Measurements from ENCODE around the gene ERC1.

ERC1 gene

DNA sequence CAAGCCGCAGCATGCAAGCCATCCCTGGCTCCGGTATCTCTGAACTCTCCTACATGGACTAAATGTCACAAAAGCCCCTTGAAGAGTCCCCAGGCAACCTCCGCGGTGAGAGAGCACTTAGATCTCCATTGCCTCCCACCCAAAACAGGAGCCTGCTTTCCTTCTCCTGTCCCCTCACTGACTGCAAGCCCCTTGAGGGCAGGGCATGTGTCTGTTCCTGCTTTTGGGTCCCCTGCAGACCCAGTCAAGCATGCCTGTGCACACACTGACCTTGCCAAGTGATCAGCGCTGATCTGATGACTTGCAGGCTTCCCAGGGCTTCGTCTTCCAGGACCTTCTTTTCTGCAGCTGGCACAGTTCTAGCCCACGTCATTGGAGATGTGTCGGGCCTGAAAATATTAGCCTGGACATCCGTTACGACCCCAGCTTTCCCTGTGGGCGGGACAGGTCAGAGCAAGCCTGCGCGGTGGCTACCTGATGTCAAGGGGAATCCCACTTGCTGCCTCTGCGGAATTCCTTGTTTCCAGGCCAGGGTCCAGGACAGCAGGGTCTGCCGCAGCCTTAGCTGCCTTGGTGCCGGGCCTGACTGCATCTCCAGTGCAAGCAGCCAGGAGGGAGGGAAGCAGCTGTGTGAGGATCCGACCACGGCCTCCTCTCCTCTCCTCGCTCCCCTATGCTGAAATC, 510.8 kb downstream of the ERC1 start:
- no peak for DNase-seq

GRCh38 chr12:1502379-1502720, 511.3 kb downstream of the ERC1 start:
- DNase-seq: peak; percentile 85

- no peak for DNase-seq
These were observed 511.8 kb downstream of the ERC1 start for GRCh38 chr12:1502831-1503230.

DNA sequence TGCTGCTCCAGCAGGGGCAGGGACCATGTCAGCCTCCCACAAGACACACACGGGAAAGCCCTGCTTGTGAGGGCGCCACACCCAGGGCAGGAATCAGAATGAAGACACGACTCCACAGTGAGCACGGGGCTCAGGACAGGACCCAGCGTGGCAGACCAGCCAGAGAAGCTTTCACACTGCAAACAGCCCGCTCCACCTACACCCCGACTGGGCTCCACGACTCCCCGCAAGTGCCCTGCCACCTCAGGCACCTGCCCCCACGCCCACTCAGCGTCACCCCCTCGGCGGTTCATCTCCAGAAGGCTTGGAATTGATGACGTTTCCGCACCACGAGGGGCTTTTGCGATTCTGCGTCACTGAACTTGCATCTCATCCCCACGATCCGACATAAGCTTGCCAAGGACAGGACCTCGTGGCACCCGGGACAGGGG, 512.3 kb downstream of the ERC1 start:
- DNase-seq: no peak

DNA sequence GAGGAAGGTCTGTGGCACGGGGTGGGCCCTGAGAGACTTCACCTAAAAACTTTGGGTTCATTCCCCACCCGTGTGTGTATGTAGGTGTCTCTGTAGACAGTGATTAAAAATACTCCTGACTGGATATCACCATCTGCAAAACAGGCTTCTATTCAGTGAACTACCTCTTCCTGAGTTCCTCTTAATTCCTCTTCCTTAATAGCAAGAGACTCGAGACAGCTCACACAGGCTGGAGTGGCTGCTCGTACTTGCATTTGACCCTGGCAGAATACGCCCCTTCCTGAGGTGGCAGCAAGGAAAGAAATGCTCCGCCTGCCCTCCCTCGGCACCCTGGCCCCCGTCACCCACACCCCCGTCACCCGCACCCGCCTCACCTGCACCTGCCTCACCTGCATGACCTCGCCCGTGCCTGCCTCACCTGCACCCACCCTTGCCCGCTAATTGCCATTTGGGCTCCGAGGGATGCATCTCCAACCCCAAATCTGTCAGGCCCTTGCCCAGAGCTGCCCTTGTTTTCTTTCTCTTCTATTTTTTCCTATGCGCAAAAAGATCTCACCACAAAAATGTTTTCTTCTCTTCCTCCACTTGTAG, 513.4 kb downstream of the ERC1 start:
- DNase-seq: no peak

DNA sequence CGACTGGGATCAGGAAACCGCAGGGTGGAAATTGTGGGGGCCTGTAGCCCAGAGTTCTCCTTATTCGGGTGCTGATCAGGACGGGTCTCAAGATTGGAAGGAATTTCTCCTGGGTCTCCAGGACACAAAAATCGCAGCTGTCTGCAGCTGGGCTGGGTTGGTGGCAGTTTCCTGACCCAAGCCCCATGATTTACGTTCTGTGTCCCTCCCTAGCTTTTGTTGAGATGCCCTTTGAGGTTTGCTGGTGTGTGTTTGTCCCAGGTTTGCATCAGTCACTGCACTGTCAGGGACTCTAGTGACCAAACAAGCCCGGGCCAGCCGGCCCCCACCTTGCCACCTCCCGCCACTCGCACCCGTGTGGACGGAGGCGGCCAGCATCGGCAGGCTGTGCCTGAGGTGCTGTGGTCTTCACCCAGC, 513.9 kb downstream of the ERC1 start:
- DNase-seq: no peak

- no peak for DNase-seq
These were observed 514.6 kb downstream of the ERC1 start for GRCh38 chr12:1505576-1505975.

- DNase-seq: no peak
These were observed 516.3 kb downstream of the ERC1 start for GRCh38 chr12:1507308-1507707.

DNA sequence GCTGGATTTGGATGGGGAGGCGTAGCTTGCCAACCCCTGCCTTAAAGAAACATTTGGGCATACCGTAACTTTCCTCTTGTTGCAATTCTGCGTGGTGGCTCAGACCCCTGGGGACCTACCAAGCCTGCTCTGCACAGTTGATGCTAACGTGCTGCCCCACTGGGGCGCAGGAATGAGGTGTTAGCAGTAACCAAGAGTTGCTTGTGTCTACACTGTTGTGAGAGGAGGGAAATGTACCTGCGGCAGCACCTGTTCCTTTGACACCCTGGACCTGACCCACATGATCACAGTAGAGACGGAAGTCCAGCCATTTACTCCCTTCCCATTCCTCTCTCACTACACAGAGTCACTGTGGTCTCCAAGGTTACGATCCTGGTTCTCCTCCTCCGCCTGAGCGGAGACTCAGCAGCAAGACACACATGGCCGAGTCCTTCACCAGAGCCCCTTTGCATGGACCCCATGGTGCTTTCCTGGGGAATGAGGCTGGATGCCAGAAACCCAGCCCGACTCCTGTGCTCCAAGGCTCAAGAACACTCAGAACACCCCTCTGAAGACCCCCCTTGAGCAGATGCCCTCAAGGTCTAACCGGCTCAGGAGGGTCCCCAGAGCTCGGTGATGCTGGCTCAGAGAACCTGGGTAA, 518.5 kb downstream of the ERC1 start:
- DNase-seq: no peak

DNA sequence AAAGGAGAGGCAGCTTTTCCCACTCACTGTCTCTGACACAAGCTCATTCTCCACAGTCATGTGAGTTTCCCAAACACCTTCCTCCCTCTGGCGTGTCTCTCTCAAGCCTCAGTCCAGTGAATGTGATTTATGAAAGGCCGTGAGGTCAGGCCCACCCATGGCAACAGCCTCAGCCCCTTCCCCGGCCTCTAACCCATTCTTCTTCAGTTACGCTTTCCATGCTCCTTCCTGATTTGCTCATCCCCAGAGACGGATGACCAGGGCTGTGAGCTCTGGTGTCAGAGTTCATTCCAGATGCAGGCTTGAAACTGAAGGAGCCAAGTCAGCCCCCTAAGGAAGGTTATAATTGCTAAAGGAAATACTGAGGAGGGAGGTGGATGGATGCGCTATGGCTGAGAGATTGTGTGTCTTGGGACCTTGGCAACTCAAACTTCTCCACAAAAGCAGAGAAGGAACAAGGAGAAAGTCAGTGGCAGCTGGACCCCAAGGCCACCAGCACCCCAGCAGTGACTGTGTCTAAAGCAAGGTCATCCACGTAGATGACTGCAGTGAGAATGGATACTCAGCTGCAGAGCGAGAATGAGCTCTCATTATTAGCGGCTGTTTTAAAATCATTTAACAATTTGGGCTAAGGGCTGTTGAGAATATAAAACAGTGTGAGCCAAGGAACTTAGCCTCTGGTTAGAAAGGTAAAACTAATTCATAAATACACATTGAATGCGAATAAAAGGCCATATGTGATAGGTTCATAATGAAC, 519.2 kb downstream of the ERC1 start:
- DNase-seq: no peak

DNA sequence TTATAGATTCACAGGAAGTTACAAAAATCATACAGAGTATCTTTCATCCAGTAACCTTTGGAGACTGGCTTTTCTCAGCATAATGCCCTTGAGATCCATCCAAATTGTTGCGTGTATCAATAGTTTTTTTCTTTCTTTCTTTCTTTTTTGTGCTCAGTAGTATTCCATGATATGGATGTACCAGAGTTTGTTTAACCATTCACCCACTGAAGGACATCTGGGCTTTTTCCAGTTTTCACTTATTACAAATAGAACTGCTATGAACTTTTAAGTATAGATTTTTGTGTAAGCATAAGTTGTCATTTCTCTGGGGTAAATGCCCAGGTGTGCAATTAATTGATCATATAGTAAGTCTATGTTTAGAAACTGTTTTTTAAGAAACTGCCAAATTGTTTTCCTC, 524.0 kb downstream of the ERC1 start:
- no peak for DNase-seq

DNA sequence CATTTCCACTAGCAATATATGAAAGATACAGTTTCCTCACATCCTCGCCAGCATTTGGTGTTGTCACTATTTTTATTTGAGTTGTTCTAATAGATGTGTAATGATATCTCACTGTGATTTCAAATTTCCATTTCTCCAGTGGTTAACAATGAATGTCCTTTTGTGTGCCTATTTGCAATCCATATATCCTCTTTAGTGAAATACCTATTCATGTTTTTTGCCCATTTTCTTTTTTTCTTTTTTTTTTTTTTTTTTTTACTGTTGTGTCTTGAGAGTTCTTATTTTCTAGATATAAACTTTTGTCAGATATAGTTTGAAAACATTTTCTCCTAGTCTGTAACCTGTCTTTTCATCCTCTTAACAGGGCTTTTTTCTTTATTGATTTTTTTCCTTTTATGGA, 524.4 kb downstream of the ERC1 start:
- no peak for DNase-seq

GRCh38 chr12:1517007-1517406, 526.0 kb downstream of the ERC1 start:
- peak; percentile 58 for DNase-seq

- DNase-seq: no peak
These were observed 526.9 kb downstream of the ERC1 start for GRCh38 chr12:1517734-1518525.

DNA sequence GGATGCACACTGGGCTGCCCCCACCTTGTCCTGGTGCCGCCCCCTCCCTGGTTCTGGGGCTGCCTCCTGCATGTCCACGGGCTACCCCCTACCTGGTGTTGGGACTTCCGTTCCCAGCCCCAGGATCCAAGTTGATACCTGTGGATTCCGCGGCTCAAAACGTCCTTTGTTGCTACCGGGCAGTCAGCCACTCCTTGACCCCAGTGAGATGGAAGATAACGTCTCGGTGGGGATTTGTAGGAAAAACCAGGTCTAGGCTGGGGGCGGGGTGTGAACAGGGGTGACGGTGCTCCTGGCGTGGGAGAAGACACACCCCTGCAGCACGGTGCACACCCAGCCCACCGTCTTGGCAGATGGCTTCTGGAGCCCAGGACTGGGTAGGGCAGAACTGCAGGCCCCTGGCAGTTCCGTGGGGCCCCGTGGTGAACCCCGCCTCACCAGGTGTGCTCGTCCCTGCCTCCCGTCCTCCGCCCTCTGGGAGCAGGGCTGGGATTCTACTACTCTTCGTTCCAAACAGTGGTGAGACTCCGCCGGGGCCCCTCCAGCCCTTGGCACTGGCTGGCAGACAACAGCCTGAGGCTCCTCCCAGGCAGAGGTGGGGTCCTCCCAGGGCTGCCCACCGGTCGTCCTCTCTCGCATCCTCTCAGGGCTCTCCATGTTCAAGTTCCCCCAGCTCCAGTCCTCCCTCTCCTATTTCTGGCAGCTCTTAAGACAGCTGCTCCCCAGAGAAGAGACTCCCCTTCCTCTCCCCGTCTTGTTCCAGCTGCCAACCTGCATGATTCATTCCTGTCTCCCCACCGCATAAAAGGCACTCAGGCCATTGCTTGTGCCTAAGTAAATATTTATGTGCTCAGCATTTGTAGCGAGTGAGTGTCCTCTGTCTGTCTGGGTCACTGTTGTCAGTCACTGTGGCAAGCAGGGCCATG, 527.8 kb downstream of the ERC1 start:
- peak; percentile 91 for DNase-seq

DNA sequence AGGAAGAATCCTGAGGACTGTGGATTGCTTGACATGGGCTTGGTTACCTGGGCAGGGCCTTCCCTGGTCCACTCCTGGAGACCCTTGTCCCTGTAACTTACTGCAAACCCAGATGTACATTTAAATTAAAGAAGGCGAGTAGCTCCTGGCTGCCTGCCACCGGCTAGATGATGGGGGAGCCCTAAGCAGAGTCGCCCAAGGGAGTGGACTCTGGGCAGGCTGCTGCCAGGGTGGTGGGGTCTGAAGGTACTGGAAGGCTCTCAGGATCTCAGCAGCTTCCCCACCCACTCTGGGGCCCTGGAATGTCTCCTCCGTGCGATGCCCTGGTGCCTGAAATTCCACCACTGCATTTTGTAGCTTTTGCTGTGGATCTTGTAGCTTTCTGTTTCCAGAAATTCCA, 528.6 kb downstream of the ERC1 start:
- DNase-seq: no peak

DNA sequence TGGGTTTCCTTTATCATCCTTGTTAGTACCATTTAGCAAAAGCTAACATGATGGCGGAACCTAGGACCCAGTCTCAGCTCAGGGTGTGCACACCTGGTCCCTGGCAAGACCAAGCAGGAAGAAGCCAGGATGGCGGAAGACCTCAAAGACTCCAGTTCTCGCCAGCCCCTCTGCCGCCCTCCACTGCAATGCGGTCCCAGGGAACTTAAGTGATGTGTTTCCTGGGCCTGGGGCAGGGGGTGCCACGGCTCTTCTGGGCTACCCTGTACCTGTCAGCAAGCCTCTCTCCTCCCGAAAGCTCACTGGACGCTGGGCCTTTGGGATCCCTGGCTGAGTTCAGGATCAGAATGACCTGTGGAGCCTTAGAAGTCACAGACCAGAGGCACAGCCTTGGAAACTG, 532.0 kb downstream of the ERC1 start:
- no peak for DNase-seq

GRCh38 chr12:1523558-1524050, 532.6 kb downstream of the ERC1 start:
- no peak for DNase-seq

DNA sequence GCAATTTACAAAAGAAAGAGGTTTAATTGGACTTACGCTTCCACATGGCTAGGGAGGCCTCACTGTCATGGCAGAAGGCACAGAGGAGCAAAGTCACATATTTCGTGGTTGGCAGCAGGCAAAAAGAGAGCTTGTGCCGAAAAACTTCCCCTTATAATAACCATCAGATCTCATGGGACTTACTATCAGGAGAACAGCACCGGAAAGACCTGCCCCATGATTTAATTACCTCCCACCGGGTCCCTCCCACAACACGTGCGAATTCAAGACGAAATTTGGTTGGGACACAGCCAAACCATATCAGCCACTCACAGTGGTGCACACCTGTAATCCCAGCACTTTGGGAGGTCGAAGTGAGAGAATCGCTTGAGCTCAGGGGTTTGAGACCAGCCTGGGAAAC, 534.8 kb downstream of the ERC1 start:
- peak; percentile 42 for DNase-seq

GRCh38 chr12:1527789-1528188, 536.8 kb downstream of the ERC1 start:
- no peak for DNase-seq

- no peak for DNase-seq
These were observed 537.8 kb downstream of the ERC1 start for GRCh38 chr12:1528791-1529190.
